CD8-positive, alpha-beta memory T cell (primary cell): ENCODE results near the gene PATJ. TPM values are rescaled to one million over a fixed set of nuclear protein-coding genes. Genes with fewer than 3 reads are reported as not detected.
"Not testable (repeated sequence)": the region's sequence is repeated elsewhere in the genome, so short reads cannot be mapped to it uniquely, and the experiment has no call there.

Source experiments
- CTCF ChIA-PET: fragments of 350-600 bp; sonication (Branson Sonifier 250); formaldehyde crosslinking; loops from one replicate; lab custom pipeline; 2021; ENCODE audit warnings: antibody characterized with exemption; lab: Charles Lee
- POLR2A ChIA-PET: fragments of 350-600 bp; sonication (Branson Sonifier 250); formaldehyde crosslinking; loops from one replicate; lab custom pipeline; 2021; ENCODE audit warnings: antibody characterized with exemption; lab: Charles Lee
- DNase-seq, 5 donors: peaks; one replicate each; pipeline versions ENCODE4 v3.0.0 to v3.0.0-alpha.2; 2020 to 2022; ENCODE audit warnings: mixed read lengths in 1 of 5
- H3K27ac ChIP-seq: one replicate; pipeline ENCODE4 v1.7.0; 2013; ENCODE audit warnings: low read depth, mild to moderate bottlenecking, low read length, moderate library complexity
- H3K27me3 ChIP-seq: 2 replicates; pipeline ENCODE4 v1.7.0; 2013; ENCODE audit warnings: low read length, mild to moderate bottlenecking; ENCODE audit not compliant: insufficient read depth, poor library complexity, severe bottlenecking
- H3K36me3 ChIP-seq: 2 replicates; pipeline ENCODE4 v1.7.0; 2013; ENCODE audit warnings: mild to moderate bottlenecking, low read length, moderate library complexity; ENCODE audit not compliant: insufficient read depth
- H3K4me1 ChIP-seq: 2 replicates; pipeline ENCODE4 v1.7.0; 2013; ENCODE audit warnings: mild to moderate bottlenecking, low read length, moderate library complexity; ENCODE audit not compliant: insufficient read depth
- H3K4me3 ChIP-seq: 2 replicates; pipeline ENCODE4 v1.7.0; 2013; ENCODE audit warnings: mild to moderate bottlenecking, low read length
- H3K9me3 ChIP-seq: 2 replicates; pipeline ENCODE4 v1.7.0; 2013; ENCODE audit warnings: mild to moderate bottlenecking, low read length
- H3K27ac Mint-ChIP-seq, 8 donors: one replicate each; pipeline ENCODE4 v1.8.0; 2020 to 2021; ENCODE audit warnings: mixed read lengths in 8 of 8, mild to moderate bottlenecking in 6 of 8, inconsistent platforms in 3 of 8, moderate library complexity in 3 of 8
- H3K27me3 Mint-ChIP-seq, 2 donors: one replicate each; pipeline ENCODE4 v1.8.0; 2020 to 2021; ENCODE audit warnings: mixed read lengths in 2 of 2, mild to moderate bottlenecking in 1 of 2, moderate library complexity in 1 of 2
- H3K36me3 Mint-ChIP-seq, 3 donors: one replicate each; pipeline ENCODE4 v1.8.0; 2020 to 2021; ENCODE audit warnings: mixed read lengths in 3 of 3, inconsistent platforms in 1 of 3, mild to moderate bottlenecking in 1 of 3
- H3K4me1 Mint-ChIP-seq, 3 donors: one replicate each; pipeline ENCODE4 v1.8.0; 2020 to 2021; ENCODE audit warnings: mixed read lengths in 3 of 3, inconsistent platforms in 1 of 3, mild to moderate bottlenecking in 1 of 3
- H3K4me3 Mint-ChIP-seq, 7 donors: one replicate each; pipeline ENCODE4 v1.8.0; 2020 to 2021; ENCODE audit warnings: mixed read lengths in 7 of 7, mild to moderate bottlenecking in 6 of 7, moderate library complexity in 4 of 7, inconsistent platforms in 2 of 7
- H3K9me3 Mint-ChIP-seq, 5 donors: one replicate each; pipeline ENCODE4 v1.8.0; 2020 to 2022; ENCODE audit warnings: mixed read lengths in 5 of 5, mild to moderate bottlenecking in 3 of 5, moderate library complexity in 2 of 5, inconsistent platforms in 1 of 5
- polyA plus RNA-seq: library from polyadenylated mRNA; unstranded; fragments of 300-500 nt; fragmentation: Illumina TruSeq; gene quantifications from one replicate; pipeline ENCODE4 v1.2.3, GENCODE V29; 2021
- total RNA-seq, 2 experiments: library from RNA; stranded (reverse); gene quantifications; one replicate each; pipeline ENCODE4 v1.2.3, GENCODE V29; 2021

PATJ gene
- total and polyA plus RNA-seq, 3 experiments from 2014 or later, result 9.8 to 24.4 (median 10.3) TPM

GRCh38 chr1:61948685-61949084 is 206.4 kb downstream of the PATJ start:
- H3K27me3 ChIP-seq, H3K27me3 Mint-ChIP-seq, CTCF ChIA-PET, H3K36me3 Mint-ChIP-seq, POLR2A ChIA-PET, H3K4me1 ChIP-seq, H3K9me3 ChIP-seq, DNase-seq, H3K4me1 Mint-ChIP-seq, H3K27ac ChIP-seq, H3K9me3 Mint-ChIP-seq, H3K4me3 Mint-ChIP-seq, H3K4me3 ChIP-seq, H3K27ac Mint-ChIP-seq, H3K36me3 ChIP-seq: not testable (repeated sequence)

- Histone ChIP-seq H3K36me3 (no peaks in the 10 kb centered on the region), H3K27ac (no peak overlapping the region), H3K4me3 (no peak overlapping the region), H3K9me3 (no peaks in the 10 kb centered on the region), H3K27me3 (no peaks in the 10 kb centered on the region), H3K4me1 (no peaks in the 10 kb centered on the region)
- peaks cover 0 to 4% (median 2%) of the 10 kb centered on the region in 3 donors for H3K36me3 Mint-ChIP-seq
- peaks cover 0 to 7% (median 0%) of the 10 kb centered on the region in 3 donors for H3K4me1 Mint-ChIP-seq
- no peak overlapping the region for H3K4me3 Mint-ChIP-seq
- no peak for DNase-seq
- peaks cover 0 to 6% (median 0%) of the 10 kb centered on the region in 5 donors for H3K9me3 Mint-ChIP-seq
- H3K27ac Mint-ChIP-seq, result no peak overlapping the region
- ChIA-PET POLR2A (no interaction called here), CTCF (no interaction called here)
- no peaks in the 10 kb centered on the region for H3K27me3 Mint-ChIP-seq
Measured at GRCh38 chr1:61950418-61950817, 208.1 kb downstream of the PATJ start.

DNA sequence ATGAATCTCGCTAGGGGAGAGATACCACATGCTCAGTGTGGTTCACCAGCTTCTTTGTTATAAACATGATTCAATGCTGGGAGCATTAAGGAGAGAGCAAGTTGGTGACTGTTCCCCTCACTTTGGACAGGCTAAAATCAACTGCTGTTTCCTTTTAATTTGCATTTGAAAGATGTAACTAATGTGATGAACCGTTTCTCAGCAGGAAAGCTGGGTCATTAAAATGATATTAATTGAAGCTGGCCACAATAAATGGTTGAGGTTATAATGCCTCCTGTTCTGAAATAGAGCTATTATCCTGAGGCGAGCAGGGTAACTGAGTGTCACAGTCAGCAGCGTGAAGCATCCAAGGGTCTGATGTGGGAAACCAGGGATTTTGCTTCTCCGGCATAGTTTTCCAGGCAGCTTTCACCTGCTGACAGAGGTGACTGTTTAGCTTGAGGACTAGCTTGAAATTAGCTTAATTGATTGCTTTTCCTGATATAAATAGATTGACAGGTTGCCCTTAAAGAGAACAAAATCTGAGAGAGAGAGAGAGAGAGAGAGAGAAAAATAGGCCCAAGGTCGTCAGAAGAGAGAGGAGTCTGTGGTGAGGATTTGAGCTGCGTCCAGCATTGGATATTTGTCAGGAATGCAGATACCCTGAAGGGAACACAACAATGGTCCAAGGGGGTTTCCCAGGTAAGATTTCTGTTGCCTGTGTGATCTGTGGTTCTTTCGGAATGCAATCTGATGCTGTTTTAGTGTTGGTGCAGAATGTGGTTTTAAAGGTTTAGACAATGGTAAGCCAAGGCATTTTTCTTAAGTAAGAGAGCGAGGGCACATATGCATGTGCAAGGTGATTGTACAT is 209.7 kb downstream of the PATJ start:
- H3K9me3 ChIP-seq, result no peaks in the 10 kb centered on the region
- H3K4me3 Mint-ChIP-seq, result no peak overlapping the region
- peaks cover 0 to 7% (median 4%) of the 10 kb centered on the region in 3 donors for H3K4me1 Mint-ChIP-seq
- H3K36me3 Mint-ChIP-seq, result peaks cover 0 to 7% (median 6%) of the 10 kb centered on the region in 3 donors
- no peak for DNase-seq
- no peaks in the 10 kb centered on the region for H3K4me1 ChIP-seq
- no peak overlapping the region for H3K4me3 ChIP-seq
- ChIA-PET POLR2A (no interaction called here), CTCF (interaction anchor here (0.9 kb wide), 1 partner anchor 8 kb away, joined by 3 read pairs; no protein-coding TSS in a partner anchor)
- H3K36me3 ChIP-seq, result no peaks in the 10 kb centered on the region
- H3K27me3 Mint-ChIP-seq, result no peaks in the 10 kb centered on the region
- peak overlapping the region in 1 of 8 donors; percentile 75 for H3K27ac Mint-ChIP-seq
- peaks cover 0 to 6% (median 0%) of the 10 kb centered on the region in 5 donors for H3K9me3 Mint-ChIP-seq
- no peak overlapping the region for H3K27ac ChIP-seq
- H3K27me3 ChIP-seq, result no peaks in the 10 kb centered on the region

DNA sequence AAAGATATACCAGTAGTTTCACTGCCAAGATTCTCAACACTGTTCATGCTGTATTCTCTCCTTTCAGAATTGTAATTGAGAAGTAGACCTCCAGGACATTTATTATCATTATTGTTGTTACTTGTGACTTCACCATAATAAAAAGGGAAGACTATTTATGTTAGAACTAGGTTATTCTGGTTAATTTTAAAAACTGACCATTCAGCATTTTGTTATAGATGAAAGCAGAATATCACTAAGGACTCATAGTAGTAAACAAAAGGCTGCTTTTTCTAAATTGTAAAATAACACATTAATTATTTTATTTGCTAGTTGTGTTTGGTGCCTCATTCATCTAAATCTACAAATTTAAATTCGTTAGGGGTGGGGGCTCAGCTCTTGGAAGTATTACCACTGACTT is 210.4 kb downstream of the PATJ start:
- H3K27ac ChIP-seq, result no peak overlapping the region
- Mint-ChIP-seq H3K9me3 (peaks cover 0 to 6% (median 0%) of the 10 kb centered on the region in 5 donors), H3K4me3 (no peak overlapping the region), H3K27me3 (no peaks in the 10 kb centered on the region), H3K27ac (peak overlapping the region in 1 of 8 donors; percentile 75), H3K36me3 (peaks cover 0 to 9% (median 6%) of the 10 kb centered on the region in 3 donors), H3K4me1 (peaks cover 0 to 7% (median 5%) of the 10 kb centered on the region in 3 donors)
- ChIA-PET POLR2A (no interaction called here), CTCF (no interaction called here)
- H3K27me3 ChIP-seq, result no peaks in the 10 kb centered on the region
- DNase-seq, result no peak
- no peak overlapping the region for H3K4me3 ChIP-seq
- H3K9me3 ChIP-seq, result no peaks in the 10 kb centered on the region
- no peaks in the 10 kb centered on the region for H3K36me3 ChIP-seq
- no peaks in the 10 kb centered on the region for H3K4me1 ChIP-seq

- peaks cover 0 to 5% (median 0%) of the 10 kb centered on the region in 5 donors for H3K9me3 Mint-ChIP-seq
- peaks cover 0 to 9% (median 6%) of the 10 kb centered on the region in 3 donors for H3K36me3 Mint-ChIP-seq
- peak overlapping the region in 1 of 8 donors; percentile 21 for H3K27ac Mint-ChIP-seq
Measured at GRCh38 chr1:61953076-61953789, 211.0 kb downstream of the PATJ start.

GRCh38 chr1:61953790-61954150 is 211.5 kb downstream of the PATJ start:
- no peaks in the 10 kb centered on the region for H3K36me3 ChIP-seq
- Mint-ChIP-seq H3K9me3 (peaks cover 0 to 2% (median 0%) of the 10 kb centered on the region in 5 donors), H3K27me3 (no peaks in the 10 kb centered on the region), H3K4me3 (no peak overlapping the region), H3K27ac (no peak overlapping the region), H3K36me3 (peaks cover 4 to 11% (median 6%) of the 10 kb centered on the region in 3 donors), H3K4me1 (peaks cover 0 to 7% (median 5%) of the 10 kb centered on the region in 3 donors)
- H3K4me3 ChIP-seq, result no peak overlapping the region
- H3K9me3 ChIP-seq, result no peaks in the 10 kb centered on the region
- ChIA-PET CTCF (no interaction called here), POLR2A (no interaction called here)
- no peak for DNase-seq
- no peaks in the 10 kb centered on the region for H3K4me1 ChIP-seq
- no peaks in the 10 kb centered on the region for H3K27me3 ChIP-seq
- H3K27ac ChIP-seq, result no peak overlapping the region

More at GRCh38 chr1:61953076-61953789, 211.0 kb downstream of the PATJ start:
- no peaks in the 10 kb centered on the region for H3K36me3 ChIP-seq
- H3K4me1 Mint-ChIP-seq, result peaks cover 0 to 7% (median 5%) of the 10 kb centered on the region in 3 donors
- no peaks in the 10 kb centered on the region for H3K27me3 Mint-ChIP-seq
- no peak for DNase-seq
- H3K9me3 ChIP-seq, result no peaks in the 10 kb centered on the region
- ChIA-PET POLR2A (no interaction called here), CTCF (no interaction called here)
- H3K4me3 Mint-ChIP-seq, result no peak overlapping the region
- H3K4me1 ChIP-seq, result no peaks in the 10 kb centered on the region
- H3K4me3 ChIP-seq, result no peak overlapping the region
- no peaks in the 10 kb centered on the region for H3K27me3 ChIP-seq
- no peak overlapping the region for H3K27ac ChIP-seq

- Histone ChIP-seq H3K27me3 (no peaks in the 10 kb centered on the region), H3K4me1 (no peaks in the 10 kb centered on the region), H3K36me3 (no peaks in the 10 kb centered on the region), H3K27ac (no peak overlapping the region), H3K9me3 (no peaks in the 10 kb centered on the region), H3K4me3 (no peak overlapping the region)
- H3K27ac Mint-ChIP-seq, result no peak overlapping the region
- H3K27me3 Mint-ChIP-seq, result no peaks in the 10 kb centered on the region
- POLR2A ChIA-PET, result no interaction called here
- H3K4me3 Mint-ChIP-seq, result no peak overlapping the region
- H3K4me1 Mint-ChIP-seq, result peaks cover 0 to 7% (median 5%) of the 10 kb centered on the region in 3 donors
- no peaks in the 10 kb centered on the region for H3K9me3 Mint-ChIP-seq
- CTCF ChIA-PET, result no interaction called here
- no peak for DNase-seq
- H3K36me3 Mint-ChIP-seq, result peaks cover 7 to 20% (median 9%) of the 10 kb centered on the region in 3 donors
Measured at GRCh38 chr1:61955261-61955660, 213.0 kb downstream of the PATJ start.
